Vagina (tissue), 2 donors: ENCODE measurements around the gene ECE1.

Experiments used
- CTCF ChIP-seq, 3 experiments: fragments of 450-650 bp in 2 of 3; fragments of 200-600 bp in 1 of 3; sonication (generic) in 1 of 3; IDR thresholded peaks; one replicate each; pipeline ENCODE4 v1.5.1; 2017 to 2019; ENCODE audit warnings: antibody characterized with exemption in 3 of 3, mild to moderate bottlenecking in 2 of 3, moderate library complexity in 2 of 3
- POLR2A ChIP-seq, 2 donors: fragments of 450-650 bp; IDR thresholded peaks; one replicate each; pipeline ENCODE4 v1.6.1; 2017; ENCODE audit warnings: antibody characterized with exemption in 2 of 2, mild to moderate bottlenecking in 2 of 2, moderate library complexity in 2 of 2
- POLR2AphosphoS5 ChIP-seq, 2 donors: sonication (generic); formaldehyde crosslinking; IDR thresholded peaks; one replicate each; pipeline ENCODE4 v1.9.0; 2017; ENCODE audit warnings: antibody characterized with exemption in 2 of 2, mild to moderate bottlenecking in 2 of 2, low read depth in 1 of 2; ENCODE audit not compliant: insufficient read depth in 1 of 2

GRCh38 chr1:21292503-21292983, 2.3 kb upstream of the ECE1 start:
- TF ChIP-seq CTCF (IDR thresholded peaks at IDR 0.05): no peak
- TF ChIP-seq POLR2AphosphoS5 (IDR thresholded peaks at IDR 0.05; ENCODE audit: insufficient read depth in 1 of 2, low read depth in 1 of 2): no peak
- no peak for TF ChIP-seq POLR2A (IDR thresholded peaks at IDR 0.05)
